Right atrium auricular region (tissue), 2 donors: Measurements from ENCODE around the gene DDX31. TPM values are rescaled to one million over a fixed set of nuclear protein-coding genes. Genes with fewer than 3 reads are reported as not detected.

Source experiments
- DNase-seq: peaks from one replicate; pipeline ENCODE4 v3.0.0-alpha.2; 2019; ENCODE audit warnings: low spot score
- H3K27ac ChIP-seq, 2 donors: fragments of 200-600 bp; sonication (generic); 1 replicate in 1 of 2; 2 replicates in 1 of 2; pipeline ENCODE4 v1.5.1; 2016 to 2019
- H3K27me3 ChIP-seq, 2 donors: fragments of 200-600 bp; sonication (generic); one replicate each; pipeline versions ENCODE4 v1.5.1 to v1.6.0; 2017 to 2019
- H3K36me3 ChIP-seq: fragments of 200-600 bp; sonication (generic); one replicate; pipeline ENCODE4 v1.5.1; 2016
- H3K4me1 ChIP-seq, 2 donors: fragments of 200-600 bp; sonication (generic); one replicate each; pipeline versions ENCODE4 v1.5.1 to v1.6.0; 2017 to 2019
- H3K4me3 ChIP-seq, 2 donors: fragments of 200-600 bp; sonication (generic); 1 replicate in 1 of 2; 2 replicates in 1 of 2; pipeline ENCODE4 v1.5.1; 2017 to 2019; ENCODE audit warnings: mild to moderate bottlenecking in 1 of 2, moderate library complexity in 1 of 2
- H3K9me3 ChIP-seq, 2 donors: fragments of 200-600 bp; sonication (generic); one replicate each; pipeline ENCODE4 v1.5.1; 2019
- CTCF ChIP-seq, 2 donors: fragments of 200-600 bp; sonication (generic); IDR thresholded peaks; one replicate each; pipeline ENCODE4 v1.5.1; 2019; ENCODE audit warnings: antibody characterized with exemption in 2 of 2
- total RNA-seq, 2 donors: library from RNA; depleted of rRNA; stranded (reverse); fragments of >200 nt; gene quantifications; one replicate each; pipeline ENCODE4 v1.1.0, GENCODE V29; 2016

The DDX31 gene
- total RNA-seq, 2 donors from 2014 or later = 4.6 to 6.0 TPM

- H3K27me3 ChIP-seq = no peaks in the 10 kb centered on the region
- peak overlapping the region in 1 of 2 donors; percentile 93 for H3K4me3 ChIP-seq
- DNase-seq = no peak
- no peaks in the 10 kb centered on the region for H3K36me3 ChIP-seq
- H3K9me3 ChIP-seq = no peaks in the 10 kb centered on the region
- no peak for TF ChIP-seq CTCF (IDR thresholded peaks at IDR 0.05)
- H3K4me1 ChIP-seq = peaks cover 0 to 34% of the 10 kb centered on the region in 2 donors
- H3K27ac ChIP-seq = no peak overlapping the region
These were observed 2.0 kb upstream of the DDX31 start for GRCh38 chr9:132671620-132672412.

GRCh38 chr9:132670457-132671391 is 941 bp upstream of the DDX31 start, which contains the start of gene GTF3C4:
Gene GTF3C4 (plus strand): TSS chr9:132670464. CDS start chr9:132670599, 135 bp downstream.
- no peak for TF ChIP-seq CTCF (IDR thresholded peaks at IDR 0.05)
- peaks cover 0 to 34% of the 10 kb centered on the region in 2 donors for H3K4me1 ChIP-seq
- H3K9me3 ChIP-seq = no peaks in the 10 kb centered on the region
- peak within 1 kb of the TSS; percentile 95 to 97 for H3K27ac ChIP-seq
- H3K36me3 ChIP-seq = peaks cover 5% of the 10 kb centered on the region
- DNase-seq = no peak
- no peaks in the 10 kb centered on the region for H3K27me3 ChIP-seq
- H3K4me3 ChIP-seq = peak within 1 kb of the TSS; percentile 93 to 96

- H3K36me3 ChIP-seq = peaks cover 5% of the 10 kb centered on the region
- TF ChIP-seq CTCF (IDR thresholded peaks at IDR 0.05) = no peak
- no peaks in the 10 kb centered on the region for H3K9me3 ChIP-seq
- H3K4me1 ChIP-seq = peaks cover 0 to 34% of the 10 kb centered on the region in 2 donors
- DNase-seq = no peak
- peak overlapping the region; percentile 93 to 96 for H3K4me3 ChIP-seq
- no peaks in the 10 kb centered on the region for H3K27me3 ChIP-seq
- peak overlapping the region; percentile 95 to 97 for H3K27ac ChIP-seq
These were observed 475 bp downstream of the DDX31 start for GRCh38 chr9:132669319-132669697.

- Histone ChIP-seq H3K4me1 (peaks cover 0 to 2% of the 10 kb centered on the region in 2 donors), H3K4me3 (no peak overlapping the region), H3K27ac (no peak overlapping the region), H3K27me3 (no peaks in the 10 kb centered on the region), H3K9me3 (no peaks in the 10 kb centered on the region), H3K36me3 (peaks cover 34% of the 10 kb centered on the region)
- DNase-seq = no peak
- TF ChIP-seq CTCF (IDR thresholded peaks at IDR 0.05) = no peak
These were observed 5.9 kb downstream of the DDX31 start for GRCh38 chr9:132663851-132664250.

GRCh38 chr9:132663117-132663516 is 6.7 kb downstream of the DDX31 start:
- no peaks in the 10 kb centered on the region for H3K27me3 ChIP-seq
- no peak for DNase-seq
- H3K4me3 ChIP-seq = no peak overlapping the region
- no peak for TF ChIP-seq CTCF (IDR thresholded peaks at IDR 0.05)
- peaks cover 38% of the 10 kb centered on the region for H3K36me3 ChIP-seq
- no peaks in the 10 kb centered on the region for H3K9me3 ChIP-seq
- no peak overlapping the region for H3K27ac ChIP-seq
- no peaks in the 10 kb centered on the region for H3K4me1 ChIP-seq
